ENCODE results near the gene SIM1. TPM values are rescaled to one million over a fixed set of nuclear protein-coding genes. Genes with fewer than 3 reads are reported as not detected.

The SIM1 gene
- total RNA-seq, 2 donors from 2014 or later, result not detected

- ATAC-seq, result no peak
- intact Hi-C loops (cut with DNase I, micrococcal nuclease), result no loop called here
- DNase-seq, result no peak
Measured at GRCh38 chr6:100342830-100343229, 121.9 kb downstream of the SIM1 start.

- intact Hi-C loops (cut with DNase I, micrococcal nuclease), result no loop called here
- DNase-seq (no peak), ATAC-seq (no peak)
Measured at GRCh38 chr6:100339574-100340255, 125.0 kb downstream of the SIM1 start.

- ATAC-seq, result no peak
- no peak for DNase-seq
- intact Hi-C loops (cut with DNase I, micrococcal nuclease), result no loop called here
Measured at GRCh38 chr6:100338090-100338489, 126.6 kb downstream of the SIM1 start.

GRCh38 chr6:100336876-100337275, 127.8 kb downstream of the SIM1 start:
- intact Hi-C loops (cut with DNase I, micrococcal nuclease), result no loop called here
- DNase-seq, result no peak
- no peak for ATAC-seq

- no peak for ATAC-seq
- intact Hi-C loops (cut with DNase I, micrococcal nuclease), result no loop called here
- no peak for DNase-seq
Measured at GRCh38 chr6:100335991-100336390, 128.7 kb downstream of the SIM1 start.
